GM10266 (cell line): ENCODE measurements around the gene MRPL58.
A peak's percentile ranks its signal among the peaks of the same experiment; 100 is the strongest.

Source experiments
- DNase-seq: peaks from one replicate; pipeline ENCODE4 v3.0.0; 2012; ENCODE audit errors: extremely low spot score
- TF ChIP-seq, protein P1 (sequence below): IDR thresholded peaks from 2 replicates; pipeline ENCODE4 v1.5.1; 2012; ENCODE audit warnings: mild to moderate bottlenecking, low read depth; ENCODE audit not compliant: control insufficient read depth, insufficient read depth; ENCODE audit errors: missing control alignments

MRPL58 gene

DNA sequence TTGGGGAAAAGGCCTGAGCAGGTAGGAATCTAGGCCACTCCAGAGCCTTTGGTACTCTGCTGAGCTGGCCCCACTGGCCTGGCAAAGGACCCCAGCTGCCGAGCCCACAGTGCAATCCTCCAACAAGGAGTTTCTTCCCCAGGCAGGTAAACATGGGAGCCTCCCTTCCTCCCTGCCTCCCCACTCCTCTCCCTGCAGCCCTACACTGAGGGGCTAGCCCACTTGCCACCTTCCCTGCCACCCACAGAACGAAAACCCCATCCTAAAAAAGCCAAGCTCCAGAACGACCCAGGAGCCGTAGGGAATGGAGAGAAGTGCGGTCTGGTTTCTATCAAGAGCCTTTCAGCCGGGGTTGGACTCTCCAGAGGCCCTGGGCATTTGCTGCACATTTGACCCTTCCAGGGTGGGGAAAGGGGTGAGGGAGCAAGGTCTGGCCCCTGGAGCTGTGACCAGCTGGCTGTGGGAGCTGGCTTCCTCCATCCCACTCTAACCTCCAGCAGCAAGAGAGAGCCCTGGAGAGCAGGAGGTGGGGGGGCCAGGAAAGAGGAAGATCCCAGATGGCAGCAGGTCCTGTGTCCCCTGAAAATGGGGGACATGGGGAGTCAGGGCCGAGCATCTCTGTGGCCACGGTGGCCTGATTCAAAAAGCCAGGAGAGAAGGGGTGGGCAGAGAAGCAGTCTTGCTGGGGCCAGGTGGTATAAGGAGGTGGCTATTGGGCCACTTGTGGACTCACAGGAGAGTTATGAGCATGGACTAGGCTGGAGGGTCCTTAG lies 41.2 kb upstream of the MRPL58 start:
- no peak for DNase-seq
- TF ChIP-seq, protein P1, sequence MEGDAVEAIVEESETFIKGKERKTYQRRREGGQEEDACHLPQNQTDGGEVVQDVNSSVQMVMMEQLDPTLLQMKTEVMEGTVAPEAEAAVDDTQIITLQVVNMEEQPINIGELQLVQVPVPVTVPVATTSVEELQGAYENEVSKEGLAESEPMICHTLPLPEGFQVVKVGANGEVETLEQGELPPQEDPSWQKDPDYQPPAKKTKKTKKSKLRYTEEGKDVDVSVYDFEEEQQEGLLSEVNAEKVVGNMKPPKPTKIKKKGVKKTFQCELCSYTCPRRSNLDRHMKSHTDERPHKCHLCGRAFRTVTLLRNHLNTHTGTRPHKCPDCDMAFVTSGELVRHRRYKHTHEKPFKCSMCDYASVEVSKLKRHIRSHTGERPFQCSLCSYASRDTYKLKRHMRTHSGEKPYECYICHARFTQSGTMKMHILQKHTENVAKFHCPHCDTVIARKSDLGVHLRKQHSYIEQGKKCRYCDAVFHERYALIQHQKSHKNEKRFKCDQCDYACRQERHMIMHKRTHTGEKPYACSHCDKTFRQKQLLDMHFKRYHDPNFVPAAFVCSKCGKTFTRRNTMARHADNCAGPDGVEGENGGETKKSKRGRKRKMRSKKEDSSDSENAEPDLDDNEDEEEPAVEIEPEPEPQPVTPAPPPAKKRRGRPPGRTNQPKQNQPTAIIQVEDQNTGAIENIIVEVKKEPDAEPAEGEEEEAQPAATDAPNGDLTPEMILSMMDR = no peak

DNA sequence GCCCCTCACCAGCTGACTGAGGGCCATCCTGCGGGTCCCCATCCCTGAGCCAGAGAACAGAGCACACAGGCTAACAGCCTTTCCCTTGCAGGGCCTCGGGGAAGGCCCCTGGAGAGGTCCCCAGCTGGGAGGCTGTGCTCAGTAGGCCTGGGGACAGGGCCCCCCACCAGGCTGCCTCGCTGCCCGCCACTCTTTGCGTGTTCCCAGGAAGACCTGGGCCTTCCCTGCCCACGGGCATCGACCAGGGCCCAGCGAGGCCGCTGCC lies 40.7 kb upstream of the MRPL58 start:
- DNase-seq = no peak
- TF ChIP-seq, protein P1 = no peak

DNA sequence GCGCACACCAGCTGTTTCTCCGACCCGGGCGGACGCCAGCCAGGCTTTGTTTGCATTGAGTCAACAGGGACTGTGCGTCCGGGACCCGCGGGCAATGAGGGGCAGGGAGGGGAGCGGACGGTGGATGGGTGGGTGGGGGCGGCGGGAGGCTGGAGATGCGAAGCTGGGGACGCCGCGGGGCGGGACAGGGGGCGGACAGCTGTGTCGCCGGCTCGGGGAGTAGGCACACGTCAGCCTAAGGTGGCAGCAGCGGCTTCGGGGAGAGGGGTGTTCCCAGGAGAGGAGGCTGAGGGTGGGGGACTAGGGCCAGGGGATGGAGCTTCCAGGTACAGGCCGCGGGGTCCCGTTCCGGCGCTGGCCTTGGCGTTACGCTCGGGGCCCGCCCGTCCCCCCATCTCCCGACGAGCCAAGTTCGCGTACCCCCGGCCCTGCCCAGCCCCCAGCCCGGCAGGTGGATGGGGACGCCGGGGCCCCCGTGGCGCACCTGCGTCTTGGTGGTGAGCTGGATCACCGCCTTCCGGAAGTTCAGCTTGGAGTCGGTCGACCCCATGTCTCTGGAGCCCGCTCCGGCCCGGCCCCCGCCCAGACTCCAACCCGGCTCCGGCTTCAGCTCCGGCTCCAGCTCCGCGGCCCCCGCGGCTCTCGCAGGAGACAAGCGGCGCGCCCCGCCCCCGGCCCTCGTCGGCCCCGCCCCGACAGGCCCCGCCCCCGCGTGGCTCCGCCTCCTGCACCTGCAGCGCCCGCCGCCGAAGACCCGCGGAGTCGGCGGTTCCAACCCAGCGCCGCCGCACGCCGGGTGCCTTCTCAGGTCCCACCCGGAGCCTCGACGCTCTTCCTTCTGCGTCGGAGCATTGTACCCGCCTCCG lies 40.1 kb upstream of the MRPL58 start, which contains the start of gene HID1:
Gene HID1 (minus strand): TSS at position 653 of the 866 bp plus-strand sequence. CDS start 103 bp downstream, at position 550.
- DNase-seq = peak; percentile 87
- TF ChIP-seq, protein P1 = no peak

DNA sequence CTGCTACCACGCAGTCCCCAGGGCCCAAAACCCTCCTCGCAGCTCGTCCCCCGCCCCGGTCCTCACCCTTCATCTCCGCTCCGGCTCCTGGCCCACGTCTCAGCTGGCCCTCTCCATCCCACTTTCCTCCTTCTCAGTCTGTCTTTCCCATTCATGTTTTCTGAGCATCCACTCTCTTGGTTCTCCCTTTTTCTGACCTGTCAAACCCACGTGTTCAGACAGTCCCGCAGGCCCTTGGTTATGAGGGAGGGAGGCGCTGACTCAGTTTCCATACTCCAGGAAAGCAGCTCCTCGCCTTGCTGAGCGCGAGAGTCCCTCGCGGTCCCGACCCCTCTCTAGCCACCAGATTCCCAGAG lies 39.5 kb upstream of the MRPL58 start:
- DNase-seq = no peak

DNA sequence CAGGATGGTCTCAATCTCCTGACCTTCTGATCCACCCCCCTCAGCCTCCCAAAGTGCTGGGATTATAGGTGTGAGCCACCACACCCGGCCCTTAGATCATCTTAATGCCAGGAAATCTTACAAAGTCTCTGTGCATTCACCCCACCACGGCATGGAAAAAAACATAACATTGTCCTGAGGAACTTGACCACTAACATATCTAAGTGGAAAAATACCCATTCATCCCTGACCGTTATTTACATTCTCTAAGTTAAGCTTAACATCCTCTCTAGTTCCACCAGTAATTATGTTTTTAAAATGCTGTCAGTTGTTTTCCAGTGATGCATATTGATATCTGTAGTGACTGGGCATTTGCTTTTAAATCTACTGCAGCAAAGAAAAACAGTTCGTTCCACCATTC lies 36.5 kb upstream of the MRPL58 start:
- no peak for DNase-seq

More for the DNA sequence above, 39.5 kb upstream of the MRPL58 start:
- TF ChIP-seq, protein P1 = no peak

DNA sequence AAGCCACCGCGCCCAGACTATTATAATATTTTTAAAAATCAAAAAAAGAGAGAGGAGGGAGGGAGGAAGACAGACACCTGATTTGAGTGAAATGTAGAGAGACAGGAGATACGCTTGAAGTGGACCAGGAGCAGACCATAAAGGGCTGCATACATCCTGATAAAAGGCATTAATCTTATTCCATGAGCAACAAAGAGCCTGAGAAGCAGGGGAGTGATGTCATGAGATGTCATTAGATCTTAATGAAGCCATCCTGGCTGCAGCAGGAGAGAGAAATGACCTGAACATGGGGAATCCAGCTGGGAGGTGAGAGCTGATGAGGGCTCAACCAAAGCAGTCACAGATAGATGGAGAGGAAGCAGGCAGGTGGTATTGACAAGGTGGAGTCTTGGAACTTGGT lies 34.7 kb upstream of the MRPL58 start:
- TF ChIP-seq, protein P1 = no peak
- no peak for DNase-seq

More for the DNA sequence above, 36.5 kb upstream of the MRPL58 start:
- TF ChIP-seq, protein P1 = no peak

DNA sequence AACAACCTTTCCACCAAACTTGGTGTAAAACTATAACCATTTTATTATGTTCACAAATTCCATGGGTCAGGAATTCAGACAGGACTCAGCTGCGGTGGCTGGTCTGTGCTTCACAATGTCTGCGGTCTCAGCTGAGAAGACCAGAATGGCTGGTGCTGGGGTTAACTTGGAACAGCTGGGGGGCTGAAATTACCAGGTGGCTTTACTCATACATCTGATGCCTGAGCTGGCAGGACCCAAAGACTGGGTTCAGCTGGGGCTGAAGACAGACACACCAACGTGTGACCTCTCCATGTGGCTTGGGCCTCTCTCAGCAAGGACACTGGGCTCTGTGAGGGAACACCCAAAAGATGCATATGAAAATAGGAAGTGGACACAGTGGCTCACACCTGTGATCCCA lies 34.2 kb upstream of the MRPL58 start:
- no peak for DNase-seq
- TF ChIP-seq, protein P1 = no peak
